DMS79 (cell line): ENCODE measurements around the gene CEP131.

Experiments
- DNase-seq: peaks from one replicate; lab custom pipeline; 2025; lab: John Stamatoyannopoulos, UW

CEP131 gene

GRCh38 chr17:81222906-81223761, at the start of gene CEP131:
Gene CEP131 (minus strand): TSS chr17:81222965. CDS start chr17:81220056, 2,909 bp downstream.
- peak; percentile 88 for DNase-seq

DNA sequence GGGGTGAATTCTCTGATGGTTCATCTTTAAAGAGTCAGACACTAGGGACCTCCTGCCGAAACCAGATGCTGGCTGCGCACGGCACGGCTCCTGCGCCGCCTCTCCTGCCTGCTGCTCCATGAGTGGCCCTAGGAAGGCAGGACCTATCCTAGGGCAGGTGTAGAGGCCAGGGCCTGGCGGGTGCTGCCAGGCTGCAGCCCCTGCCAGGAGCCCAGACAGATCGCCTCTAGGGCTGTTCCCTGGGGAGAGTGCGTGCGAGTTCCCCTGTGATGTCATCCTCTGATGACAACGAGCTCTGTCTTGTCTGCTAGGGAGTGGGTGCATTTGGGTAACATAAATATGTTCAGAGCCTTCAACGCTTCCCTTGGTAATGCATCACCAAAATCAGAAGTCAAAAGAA, 48.5 kb upstream of the CEP131 start:
- no peak for DNase-seq

DNA sequence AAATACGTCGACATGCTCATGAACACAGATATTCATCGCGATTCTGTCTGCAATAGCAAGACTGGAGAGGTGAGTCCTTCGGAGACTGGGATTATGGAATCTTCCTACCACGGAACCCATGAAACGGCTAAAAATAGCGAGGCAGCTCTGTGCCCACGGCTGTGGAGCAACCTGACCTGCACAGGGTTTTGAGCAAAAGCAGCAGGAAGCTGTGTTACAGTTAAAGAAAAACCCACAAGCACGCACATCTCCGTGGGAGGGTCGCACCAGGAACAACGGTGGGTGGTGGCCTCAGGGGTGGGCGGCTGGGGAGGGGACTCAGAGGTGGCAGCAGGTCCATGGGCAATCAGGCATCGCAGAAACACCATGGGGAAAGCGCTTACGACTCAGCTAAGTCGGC, 47.5 kb upstream of the CEP131 start:
- DNase-seq: no peak

GRCh38 chr17:81267390-81268067, 44.8 kb upstream of the CEP131 start:
- no peak for DNase-seq

GRCh38 chr17:81265576-81265975, 42.8 kb upstream of the CEP131 start:
- no peak for DNase-seq

DNA sequence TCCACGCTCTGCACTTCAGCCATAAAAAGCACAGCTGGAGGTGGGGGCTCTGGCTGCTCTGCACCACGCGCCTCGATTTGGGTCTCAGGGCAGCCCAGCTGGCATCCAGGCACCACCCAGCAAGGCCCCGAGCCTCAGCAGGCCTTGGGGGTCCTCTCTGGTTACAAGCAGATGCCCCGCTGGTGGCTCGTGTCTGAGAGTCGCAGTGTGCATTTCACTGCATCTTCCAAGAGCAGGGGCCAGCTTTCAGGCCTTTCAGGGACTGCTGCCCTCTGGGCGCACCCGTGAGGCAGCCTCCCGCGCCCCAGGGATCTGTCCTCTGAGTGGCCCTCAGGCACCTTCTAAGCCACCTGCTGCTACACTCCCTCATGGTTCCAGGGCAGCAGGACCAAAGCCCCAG, 41.9 kb upstream of the CEP131 start:
- DNase-seq: no peak

DNA sequence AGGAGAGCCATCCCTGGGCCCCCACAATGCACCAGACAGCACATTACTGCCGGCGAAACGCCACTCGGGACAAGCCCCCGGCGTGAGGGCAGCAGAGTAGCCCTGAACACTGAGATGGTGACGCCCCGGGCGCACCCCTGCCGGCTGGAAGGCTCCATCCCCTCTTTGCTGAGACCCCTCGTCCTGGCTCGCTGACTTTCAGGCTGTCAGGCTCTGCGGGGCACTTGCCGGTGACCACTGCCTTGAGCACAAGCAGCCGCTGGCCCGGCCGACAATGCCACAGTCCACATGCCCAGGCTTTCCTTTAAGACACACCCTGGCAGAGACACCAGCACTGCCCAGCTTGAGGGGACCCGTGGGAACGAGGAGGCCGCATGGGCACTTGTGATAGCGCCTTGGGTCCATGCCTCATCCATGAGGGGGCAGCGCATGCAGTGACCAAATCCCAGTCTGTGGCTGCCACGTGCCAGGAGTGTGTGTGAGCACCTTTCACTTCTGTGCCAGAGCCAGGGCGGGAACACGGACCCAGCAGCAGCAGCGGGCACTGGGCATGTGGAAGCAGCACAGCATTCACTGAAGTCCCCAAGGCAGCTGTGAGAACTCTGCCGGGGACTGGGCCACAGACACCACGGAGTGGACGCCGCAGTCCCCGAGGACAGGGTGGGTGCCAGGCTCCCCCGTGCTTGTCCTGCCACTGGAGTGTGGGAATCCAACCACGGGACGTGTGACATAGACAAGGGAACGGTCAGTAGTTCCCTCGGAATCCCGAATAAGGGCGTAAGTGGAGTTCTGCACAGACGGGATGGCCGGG, 40.8 kb upstream of the CEP131 start:
- DNase-seq: no peak

- DNase-seq: no peak
These were observed 39.0 kb upstream of the CEP131 start for GRCh38 chr17:81261582-81262336.

- DNase-seq: no peak
These were observed 38.3 kb upstream of the CEP131 start for GRCh38 chr17:81261096-81261495.

DNA sequence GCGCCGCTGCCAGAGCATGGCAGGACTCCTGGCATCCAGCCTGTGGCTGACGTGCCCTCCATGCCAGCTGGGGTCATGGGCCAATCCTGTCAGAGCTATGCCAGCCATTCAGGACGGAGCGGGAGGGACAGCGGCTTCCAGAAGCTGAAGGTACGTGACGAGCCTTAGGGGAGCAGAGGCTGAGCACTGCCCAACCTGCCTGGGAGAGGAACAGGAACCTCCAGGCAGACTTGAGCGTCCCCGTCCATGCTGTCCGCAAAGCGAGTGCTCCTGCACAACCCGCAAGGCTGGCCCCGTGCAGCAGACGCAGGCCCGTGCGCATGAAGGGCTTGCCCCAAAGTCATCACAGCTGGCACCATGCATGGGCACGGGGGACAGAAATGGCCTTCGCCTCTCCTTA, 37.9 kb upstream of the CEP131 start:
- DNase-seq: no peak

GRCh38 chr17:81260171-81260570, 37.4 kb upstream of the CEP131 start:
- DNase-seq: no peak

GRCh38 chr17:81259058-81259605, 36.4 kb upstream of the CEP131 start:
- DNase-seq: no peak

GRCh38 chr17:81258292-81258691, 35.5 kb upstream of the CEP131 start:
- no peak for DNase-seq

- no peak for DNase-seq
These were observed 34.8 kb upstream of the CEP131 start for GRCh38 chr17:81257533-81257932.

GRCh38 chr17:81256616-81257015, 33.9 kb upstream of the CEP131 start:
- no peak for DNase-seq

DNA sequence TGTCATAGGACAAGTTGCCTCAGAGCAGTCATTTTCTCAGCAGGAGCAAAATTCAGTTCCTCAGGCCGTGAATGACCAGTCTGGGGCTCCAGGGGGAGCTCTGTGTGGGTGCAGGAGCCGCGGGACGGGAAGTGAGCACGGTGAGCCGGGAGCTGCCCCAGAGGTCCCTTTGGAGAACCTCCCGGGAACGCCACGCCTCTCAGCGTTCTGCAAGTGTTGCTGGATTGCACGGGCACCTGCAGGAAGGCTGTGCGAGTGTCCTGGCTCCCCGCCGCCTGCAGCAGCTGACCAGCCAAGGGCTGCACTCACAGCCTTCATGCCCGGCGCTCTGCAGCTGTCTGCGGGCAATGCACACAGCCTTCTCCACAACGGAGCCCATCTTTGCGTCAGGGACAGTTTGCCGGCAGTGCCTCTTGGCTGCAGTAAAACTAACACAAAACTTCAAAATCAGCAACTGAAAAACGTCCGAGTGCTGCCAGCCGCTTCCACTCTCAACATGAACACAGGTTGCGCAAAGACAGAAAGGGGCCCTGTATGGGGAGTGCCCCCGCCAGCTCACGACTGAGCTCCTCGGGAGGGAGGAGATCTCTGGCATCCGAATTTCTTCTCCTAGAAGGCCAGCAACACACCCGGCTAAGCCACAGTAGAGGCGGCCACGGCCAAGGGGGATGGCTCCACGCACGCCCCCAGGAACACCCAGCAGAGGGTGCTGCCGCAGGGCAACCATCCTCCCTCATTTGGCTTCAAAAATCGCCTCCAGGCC, 32.4 kb upstream of the CEP131 start:
- DNase-seq: peak; percentile 40

DNA sequence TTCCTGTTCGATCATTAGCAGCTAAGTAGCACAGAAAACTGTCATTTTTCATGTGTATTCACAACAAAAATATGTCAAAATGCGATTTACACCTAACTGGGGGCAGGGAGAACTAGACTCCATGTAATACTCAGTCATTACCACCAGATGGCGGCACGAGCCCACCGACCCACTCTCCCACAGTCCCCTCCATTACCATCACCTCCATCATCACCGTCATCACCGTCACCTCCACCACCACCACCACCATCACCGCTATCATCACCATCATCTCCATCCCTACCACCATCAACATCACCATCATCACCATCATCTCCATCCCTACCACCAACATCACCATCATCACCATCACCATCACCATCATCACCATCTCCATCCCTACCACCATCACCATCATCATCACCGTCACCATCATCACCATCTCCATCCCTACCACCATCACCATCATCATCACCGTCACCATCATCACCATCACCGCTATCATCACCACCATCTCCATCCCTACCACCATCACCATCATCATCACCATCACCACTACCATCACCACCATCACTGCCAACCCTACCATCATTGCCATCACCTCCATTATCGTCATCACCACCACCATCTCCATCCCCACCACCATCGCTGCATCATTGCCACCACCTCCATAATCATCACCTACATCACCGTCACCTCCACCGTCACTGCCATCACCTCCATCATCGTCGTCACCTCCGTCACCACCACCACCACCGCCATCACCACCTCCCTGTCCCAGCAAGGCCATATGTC, 30.8 kb upstream of the CEP131 start:
- no peak for DNase-seq

- no peak for DNase-seq
These were observed 30.2 kb upstream of the CEP131 start for GRCh38 chr17:81252987-81253329.

- DNase-seq: no peak
These were observed 29.7 kb upstream of the CEP131 start for GRCh38 chr17:81252326-81252986.
